Measurements from ENCODE around the gene PATJ. TPM values are rescaled to one million over a fixed set of nuclear protein-coding genes. Genes with fewer than 3 reads are reported as not detected.

The PATJ gene
- total RNA-seq, 1 experiment from 2014 or later: 48.8 TPM

DNA sequence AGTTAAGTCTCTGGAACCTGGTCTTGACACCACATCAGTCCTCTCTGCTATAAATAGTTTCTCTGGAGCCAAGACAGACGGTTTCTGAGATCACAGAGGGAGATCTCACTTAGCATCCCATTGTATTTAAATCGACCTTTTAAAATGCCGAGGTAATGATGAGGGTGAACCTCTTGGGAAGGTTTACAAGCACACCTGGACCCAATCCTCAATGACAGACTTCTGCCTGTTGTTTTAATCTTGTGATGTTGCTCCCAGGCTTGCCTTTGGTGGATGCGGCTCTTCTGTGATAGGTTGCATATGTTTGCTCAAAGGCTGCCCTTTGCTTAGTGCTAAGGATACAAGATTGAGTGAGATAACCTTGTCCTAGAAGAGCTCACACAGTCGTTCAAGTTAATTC lies 347.7 kb downstream of the PATJ start:
- CTCF ChIA-PET: no interaction called here
- H3K27ac ChIP-seq (ENCODE audit: low read depth, low read length): no peak overlapping the region
- POLR2A ChIA-PET: no interaction called here
- no peak overlapping the region for H2AFZ ChIP-seq (ENCODE audit: low read depth, low read length, poor library complexity, severe bottlenecking)
- H3K9ac ChIP-seq (ENCODE audit: low read length): no peak overlapping the region
- H3K9me3 ChIP-seq (ENCODE audit: control insufficient read depth in 1 of 2, insufficient read depth in 1 of 2, low read depth in 1 of 2, low read length in 2 of 2): no peaks in the 10 kb centered on the region
- no peak overlapping the region for H3K4me3 ChIP-seq (replicated peaks in 1 of 2; ENCODE audit: low read depth in 1 of 2, low read length in 2 of 2)
- H4K20me1 ChIP-seq (ENCODE audit: insufficient read depth): no peaks in the 10 kb centered on the region; the same call in 1 of the 2 replicates
- H3K36me3 ChIP-seq (ENCODE audit: control insufficient read depth in 1 of 2, insufficient read depth in 2 of 2, low read length in 2 of 2): 0 out of 4 replicates have a peak, but pooled peaks cover 0 to 2% of the 10 kb centered on the region in 2 experiments
- H3K9me2 ChIP-seq (ENCODE audit: insufficient read depth): no peaks in the 10 kb centered on the region
- H3K79me2 ChIP-seq (ENCODE audit: insufficient read depth, low read length): no peaks in the 10 kb centered on the region
- no peaks in the 10 kb centered on the region for H3K27me3 ChIP-seq (ENCODE audit: insufficient read depth, low read length)
- no peak for ATAC-seq
- no peak overlapping the region for H3K4me2 ChIP-seq (ENCODE audit: low read length)
- no TSS peak for BruUV-seq (replicated peaks)
- TF ChIP-seq JUND (IDR thresholded peaks at IDR 0.05) (no peak), SP1 (IDR thresholded peaks at IDR 0.05; ENCODE audit: low read depth) (no peak), YY1 (IDR thresholded peaks at IDR 0.05; ENCODE audit: extremely low read depth, insufficient replicate concordance, low read depth, low read length) (no peak), ZNF274 (IDR thresholded peaks at IDR 0.05; ENCODE audit: low read depth, low read length) (no peak), CBX3 (IDR thresholded peaks at IDR 0.05; ENCODE audit: low read depth) (no peak), ELF1 (IDR thresholded peaks at IDR 0.05; ENCODE audit: borderline replicate concordance, low read depth) (no peak), EZH2 (IDR thresholded peaks at IDR 0.05) (no peak)
- TF ChIP-seq, protein P1, sequence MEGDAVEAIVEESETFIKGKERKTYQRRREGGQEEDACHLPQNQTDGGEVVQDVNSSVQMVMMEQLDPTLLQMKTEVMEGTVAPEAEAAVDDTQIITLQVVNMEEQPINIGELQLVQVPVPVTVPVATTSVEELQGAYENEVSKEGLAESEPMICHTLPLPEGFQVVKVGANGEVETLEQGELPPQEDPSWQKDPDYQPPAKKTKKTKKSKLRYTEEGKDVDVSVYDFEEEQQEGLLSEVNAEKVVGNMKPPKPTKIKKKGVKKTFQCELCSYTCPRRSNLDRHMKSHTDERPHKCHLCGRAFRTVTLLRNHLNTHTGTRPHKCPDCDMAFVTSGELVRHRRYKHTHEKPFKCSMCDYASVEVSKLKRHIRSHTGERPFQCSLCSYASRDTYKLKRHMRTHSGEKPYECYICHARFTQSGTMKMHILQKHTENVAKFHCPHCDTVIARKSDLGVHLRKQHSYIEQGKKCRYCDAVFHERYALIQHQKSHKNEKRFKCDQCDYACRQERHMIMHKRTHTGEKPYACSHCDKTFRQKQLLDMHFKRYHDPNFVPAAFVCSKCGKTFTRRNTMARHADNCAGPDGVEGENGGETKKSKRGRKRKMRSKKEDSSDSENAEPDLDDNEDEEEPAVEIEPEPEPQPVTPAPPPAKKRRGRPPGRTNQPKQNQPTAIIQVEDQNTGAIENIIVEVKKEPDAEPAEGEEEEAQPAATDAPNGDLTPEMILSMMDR (IDR thresholded peaks at IDR 0.05 in 2 of 3, conservative IDR thresholded peaks at IDR 0.05 in 1 of 3; ENCODE audit: borderline replicate concordance in 1 of 3, insufficient read depth in 1 of 3, low read depth in 2 of 3, low read length in 2 of 3): no peak
- TF ChIP-seq, protein P2, sequence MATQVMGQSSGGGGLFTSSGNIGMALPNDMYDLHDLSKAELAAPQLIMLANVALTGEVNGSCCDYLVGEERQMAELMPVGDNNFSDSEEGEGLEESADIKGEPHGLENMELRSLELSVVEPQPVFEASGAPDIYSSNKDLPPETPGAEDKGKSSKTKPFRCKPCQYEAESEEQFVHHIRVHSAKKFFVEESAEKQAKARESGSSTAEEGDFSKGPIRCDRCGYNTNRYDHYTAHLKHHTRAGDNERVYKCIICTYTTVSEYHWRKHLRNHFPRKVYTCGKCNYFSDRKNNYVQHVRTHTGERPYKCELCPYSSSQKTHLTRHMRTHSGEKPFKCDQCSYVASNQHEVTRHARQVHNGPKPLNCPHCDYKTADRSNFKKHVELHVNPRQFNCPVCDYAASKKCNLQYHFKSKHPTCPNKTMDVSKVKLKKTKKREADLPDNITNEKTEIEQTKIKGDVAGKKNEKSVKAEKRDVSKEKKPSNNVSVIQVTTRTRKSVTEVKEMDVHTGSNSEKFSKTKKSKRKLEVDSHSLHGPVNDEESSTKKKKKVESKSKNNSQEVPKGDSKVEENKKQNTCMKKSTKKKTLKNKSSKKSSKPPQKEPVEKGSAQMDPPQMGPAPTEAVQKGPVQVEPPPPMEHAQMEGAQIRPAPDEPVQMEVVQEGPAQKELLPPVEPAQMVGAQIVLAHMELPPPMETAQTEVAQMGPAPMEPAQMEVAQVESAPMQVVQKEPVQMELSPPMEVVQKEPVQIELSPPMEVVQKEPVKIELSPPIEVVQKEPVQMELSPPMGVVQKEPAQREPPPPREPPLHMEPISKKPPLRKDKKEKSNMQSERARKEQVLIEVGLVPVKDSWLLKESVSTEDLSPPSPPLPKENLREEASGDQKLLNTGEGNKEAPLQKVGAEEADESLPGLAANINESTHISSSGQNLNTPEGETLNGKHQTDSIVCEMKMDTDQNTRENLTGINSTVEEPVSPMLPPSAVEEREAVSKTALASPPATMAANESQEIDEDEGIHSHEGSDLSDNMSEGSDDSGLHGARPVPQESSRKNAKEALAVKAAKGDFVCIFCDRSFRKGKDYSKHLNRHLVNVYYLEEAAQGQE (IDR thresholded peaks at IDR 0.05; ENCODE audit: low read depth): no peak
- TF ChIP-seq, protein P3, sequence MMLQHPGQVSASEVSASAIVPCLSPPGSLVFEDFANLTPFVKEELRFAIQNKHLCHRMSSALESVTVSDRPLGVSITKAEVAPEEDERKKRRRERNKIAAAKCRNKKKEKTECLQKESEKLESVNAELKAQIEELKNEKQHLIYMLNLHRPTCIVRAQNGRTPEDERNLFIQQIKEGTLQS (IDR thresholded peaks at IDR 0.05): no peak
- no peak for DNase-seq (ENCODE audit: low read depth, low spot score)
- intact Hi-C loops (cut with micrococcal nuclease): no loop called here
- H3K4me1 ChIP-seq (ENCODE audit: control insufficient read depth in 1 of 2, insufficient read depth in 2 of 2, low read length in 2 of 2): peaks cover 0 to 3% of the 10 kb centered on the region in 2 experiments; a peak in 2 of 4 replicates
- RAD21 ChIA-PET (ENCODE audit: low non-redundant PET in 1 of 2, low total read pairs in 2 of 2, uncharacterized antibody in 2 of 2, unreplicated experiment in 2 of 2): no interaction called here
